Astrocyte (in vitro differentiated cells and primary cell): ENCODE measurements around the gene GJB6. TPM values are rescaled to one million over a fixed set of nuclear protein-coding genes. Genes with fewer than 3 reads are reported as not detected.
A peak's percentile ranks its signal among the peaks of the same experiment; 100 is the strongest.

Experiments
- DNase-seq: peaks from one replicate; pipeline ENCODE4 v3.0.0-alpha.2; 2010; ENCODE audit warnings: low read depth
- FAIRE-seq: peaks from 2 replicates; lab custom pipeline; 2011; peaks lifted over from hg19 to GRCh38; lab: Jason Lieb, UNC
- H2AFZ ChIP-seq: 2 replicates; pipeline ENCODE4 v1.6.0; 2012; ENCODE audit warnings: low read depth, low read length, inconsistent platforms
- H3K27ac ChIP-seq: 2 replicates; pipeline ENCODE4 v1.5.1; 2011; ENCODE audit warnings: low read depth, low read length, inconsistent platforms
- H3K27me3 ChIP-seq: 2 replicates; pipeline ENCODE4 v1.6.0; 2011; ENCODE audit warnings: low read length, inconsistent platforms; ENCODE audit not compliant: insufficient read depth
- H3K36me3 ChIP-seq: 2 replicates; pipeline ENCODE4 v1.5.1; 2011; ENCODE audit warnings: low read length, inconsistent platforms; ENCODE audit not compliant: insufficient read depth
- H3K4me1 ChIP-seq: 2 replicates; pipeline ENCODE4 v1.5.1; 2011; ENCODE audit warnings: low read length, inconsistent platforms; ENCODE audit not compliant: insufficient read depth
- H3K4me2 ChIP-seq: 2 replicates; pipeline ENCODE4 v1.6.0; 2012; ENCODE audit warnings: low read length, inconsistent platforms
- H3K4me3 ChIP-seq: 2 replicates; pipeline ENCODE4 v1.5.1; 2011; ENCODE audit warnings: low read depth, mild to moderate bottlenecking, low read length, inconsistent platforms; ENCODE audit not compliant: insufficient read depth
- H3K79me2 ChIP-seq: 2 replicates; pipeline ENCODE4 v1.6.0; 2012; ENCODE audit warnings: mild to moderate bottlenecking, low read length, inconsistent platforms; ENCODE audit not compliant: insufficient read depth
- H3K9ac ChIP-seq: 2 replicates; pipeline ENCODE4 v1.6.0; 2012; ENCODE audit warnings: mild to moderate bottlenecking, low read length, inconsistent platforms
- H3K9me3 ChIP-seq: 2 replicates; pipeline ENCODE4 v1.5.1; 2012; ENCODE audit warnings: low read depth, mild to moderate bottlenecking, low read length, inconsistent platforms; ENCODE audit not compliant: insufficient read depth
- H4K20me1 ChIP-seq: 2 replicates; pipeline ENCODE4 v1.6.0; 2012; ENCODE audit warnings: low read length, inconsistent platforms; ENCODE audit not compliant: insufficient read depth
- H3K27ac Mint-ChIP-seq: one replicate; pipeline ENCODE4 v1.8.0; 2021; ENCODE audit warnings: mild to moderate bottlenecking, mixed read lengths; ENCODE audit not compliant: unreplicated experiment
- H3K27me3 Mint-ChIP-seq: one replicate; pipeline ENCODE4 v1.8.0; 2021; ENCODE audit warnings: low read depth, mixed read lengths; ENCODE audit not compliant: unreplicated experiment
- H3K36me3 Mint-ChIP-seq: one replicate; pipeline ENCODE4 v1.8.0; 2021; ENCODE audit warnings: low read depth, mixed read lengths; ENCODE audit not compliant: unreplicated experiment
- H3K4me1 Mint-ChIP-seq: one replicate; pipeline ENCODE4 v1.8.0; 2021; ENCODE audit warnings: low read depth, mixed read lengths; ENCODE audit not compliant: unreplicated experiment
- H3K4me3 Mint-ChIP-seq: one replicate; pipeline ENCODE4 v1.8.0; 2021; ENCODE audit warnings: mild to moderate bottlenecking, moderate library complexity, mixed read lengths; ENCODE audit not compliant: unreplicated experiment
- H3K9me3 Mint-ChIP-seq: one replicate; pipeline ENCODE4 v1.8.0; 2021; ENCODE audit warnings: mild to moderate bottlenecking, mixed read lengths; ENCODE audit not compliant: unreplicated experiment
- CTCF ChIP-seq: IDR thresholded peaks from 2 replicates; pipeline ENCODE4 v1.5.1; 2011; ENCODE audit warnings: low read depth, mild to moderate bottlenecking, inconsistent platforms, low read length, moderate library complexity; ENCODE audit not compliant: insufficient read depth
- EZH2 ChIP-seq: IDR thresholded peaks from 2 replicates; pipeline ENCODE4 v1.6.1; 2012; ENCODE audit warnings: mild to moderate bottlenecking, low read length, inconsistent platforms; ENCODE audit not compliant: insufficient read depth
- total RNA-seq: library from RNA; stranded (reverse); gene quantifications from 2 replicates; pipeline ENCODE4 v1.2.1, GENCODE V29; 2021

The GJB6 gene
- total RNA-seq, 1 donor from 2014 or later = not detected

- Histone ChIP-seq H3K4me3 (no peak overlapping the region), H3K27ac (no peak overlapping the region), H3K9me3 (no peaks in the 10 kb centered on the region), H3K4me2 (peak overlapping the region; percentile 86), H2AFZ (no peak overlapping the region), H3K79me2 (no peaks in the 10 kb centered on the region), H4K20me1 (no peaks in the 10 kb centered on the region), H3K27me3 (peaks cover 52% of the 10 kb centered on the region), H3K9ac (no peak overlapping the region), H3K4me1 (peaks cover 19% of the 10 kb centered on the region), H3K36me3 (no peaks in the 10 kb centered on the region)
- Mint-ChIP-seq H3K36me3 (peaks cover 1% of the 10 kb centered on the region), H3K4me3 (peak overlapping the region; percentile 41), H3K4me1 (peaks cover 16% of the 10 kb centered on the region), H3K27me3 (peaks cover 40% of the 10 kb centered on the region), H3K27ac (no peak overlapping the region), H3K9me3 (peaks cover 1% of the 10 kb centered on the region)
- TF ChIP-seq CTCF = no peak
- peak; percentile 18 for TF ChIP-seq EZH2
- DNase-seq = no peak
- no peak for FAIRE-seq
Observed at GRCh38 chr13:20193907-20194631, 38.0 kb downstream of the GJB6 start.

- Histone ChIP-seq H3K27ac (no peak overlapping the region), H3K79me2 (no peaks in the 10 kb centered on the region), H3K4me3 (no peak overlapping the region), H4K20me1 (no peaks in the 10 kb centered on the region), H3K9me3 (no peaks in the 10 kb centered on the region), H3K4me1 (peaks cover 19% of the 10 kb centered on the region), H3K36me3 (no peaks in the 10 kb centered on the region), H3K27me3 (peaks cover 52% of the 10 kb centered on the region), H3K9ac (no peak overlapping the region), H2AFZ (peak overlapping the region; percentile 25), H3K4me2 (peak overlapping the region; percentile 86)
- peaks cover 1% of the 10 kb centered on the region for H3K9me3 Mint-ChIP-seq
- peaks cover 47% of the 10 kb centered on the region for H3K27me3 Mint-ChIP-seq
- no peak for FAIRE-seq
- H3K27ac Mint-ChIP-seq = no peak overlapping the region
- no peak for DNase-seq
- H3K36me3 Mint-ChIP-seq = peaks cover 4% of the 10 kb centered on the region
- TF ChIP-seq CTCF = no peak
- TF ChIP-seq EZH2 = peak; percentile 56
- peaks cover 13% of the 10 kb centered on the region for H3K4me1 Mint-ChIP-seq
- H3K4me3 Mint-ChIP-seq = peak overlapping the region; percentile 42
Observed at GRCh38 chr13:20193162-20193906, 38.8 kb downstream of the GJB6 start.

GRCh38 chr13:20192836-20193161, 39.3 kb downstream of the GJB6 start, which contains the start of gene GJB2:
GJB2 (minus strand) TSS chr13:20192938; CDS start chr13:20189581, 3,357 bp downstream.
- Histone ChIP-seq H3K4me1 (peaks cover 19% of the 10 kb centered on the region), H3K9me3 (no peaks in the 10 kb centered on the region), H3K79me2 (no peaks in the 10 kb centered on the region), H3K36me3 (no peaks in the 10 kb centered on the region), H3K4me2 (peak within 1 kb of the TSS; percentile 86), H3K27me3 (peaks cover 50% of the 10 kb centered on the region), H3K9ac (peak within 1 kb of the TSS; percentile 8), H3K4me3 (peak within 1 kb of the TSS; percentile 50), H3K27ac (no peak within 1 kb of the TSS), H2AFZ (peak within 1 kb of the TSS; percentile 72), H4K20me1 (no peaks in the 10 kb centered on the region)
- Mint-ChIP-seq H3K27me3 (peaks cover 52% of the 10 kb centered on the region), H3K27ac (peak within 1 kb of the TSS; percentile 66), H3K4me3 (peak within 1 kb of the TSS; percentile 75), H3K36me3 (peaks cover 4% of the 10 kb centered on the region), H3K9me3 (peaks cover 1% of the 10 kb centered on the region), H3K4me1 (peaks cover 10% of the 10 kb centered on the region)
- no peak for FAIRE-seq
- no peak for DNase-seq
- TF ChIP-seq EZH2 = peak; percentile 76
- no peak for TF ChIP-seq CTCF
